HCT116 (cell line): Measurements from ENCODE around the gene GBF1. TPM values are rescaled to one million over a fixed set of nuclear protein-coding genes. Genes with fewer than 3 reads are reported as not detected.

Source experiments
- ATAC-seq: fragments of 200-7000 bp; cut with Tn5 transposase; 2 replicates; pipeline ENCODE4 v1.9.1; 2020; ENCODE audit warnings: mild to moderate bottlenecking, moderate library complexity
- BruUV-seq: library from RNA; stranded (reverse); fragments of 400-500 nt; replicated peaks from 2 replicates; lab custom pipeline; 2021; lab: Mats Ljungman, UMichigan
- CTCF ChIA-PET: fragments of 300-600 bp; sonication (Branson Sonifier 250); formaldehyde crosslinking; loops from one replicate; lab custom pipeline; 2021; ENCODE audit warnings: antibody characterized with exemption; lab: Charles Lee
- POLR2A ChIA-PET: fragments of 300-600, 350-600 bp; sonication (Branson Sonifier 250); formaldehyde crosslinking; loops from one replicate; lab custom pipeline; 2021; ENCODE audit warnings: antibody characterized with exemption; lab: Charles Lee
- RAD21 ChIA-PET, 2 experiments: fragments of 300-600 bp; sonication (Branson Sonifier 250); formaldehyde crosslinking; loops; one replicate each; lab custom pipeline; 2023; ENCODE audit warnings: low total read pairs in 2 of 2; ENCODE audit not compliant: uncharacterized antibody in 2 of 2, unreplicated experiment in 2 of 2, low non-redundant PET in 1 of 2; lab: Charles Lee
- DNase-seq: peaks from one replicate; pipeline ENCODE4 v3.0.0-alpha.2; 2010; ENCODE audit warnings: low read depth, low spot score
- H2AFZ ChIP-seq: fragments of 200-600 bp; shearing (Covaris generic), sonication (generic); 2 replicates; pipeline ENCODE4 v1.6.1; 2017; ENCODE audit warnings: low read depth, mixed run types, mixed read lengths, antibody characterized with exemption, low read length; ENCODE audit not compliant: poor library complexity, severe bottlenecking
- H3K27ac ChIP-seq: 2 replicates; pipeline ENCODE4 v1.5.1; 2012; ENCODE audit warnings: low read depth, low read length
- H3K27me3 ChIP-seq: fragments of 200-600 bp; sonication (generic); 2 replicates; pipeline ENCODE4 v1.6.1; 2016; ENCODE audit warnings: mixed run types, low read length, mixed read lengths; ENCODE audit not compliant: insufficient read depth
- H3K36me3 ChIP-seq, 2 experiments: fragments of 200-500 bp in 1 of 2; fragments of 200-600 bp in 1 of 2; sonication (Bioruptor generic) in 1 of 2; sonication (generic) in 1 of 2; 2 replicates each; pipeline versions ENCODE4 v1.5.1 to v1.6.1; 2014 to 2016; ENCODE audit warnings: low read length in 2 of 2, inconsistent platforms in 1 of 2, mixed read lengths in 1 of 2, mixed run types in 1 of 2; ENCODE audit not compliant: insufficient read depth in 2 of 2, control insufficient read depth in 1 of 2
- H3K4me1 ChIP-seq, 2 experiments: fragments of 200-600 bp in 1 of 2; sonication (generic) in 1 of 2; 2 replicates each; pipeline versions ENCODE4 v1.5.1 to v1.6.1; 2012 to 2017; ENCODE audit warnings: low read length in 2 of 2, inconsistent platforms in 1 of 2, mild to moderate bottlenecking in 1 of 2, mixed read lengths in 1 of 2, mixed run types in 1 of 2, moderate library complexity in 1 of 2; ENCODE audit not compliant: insufficient read depth in 2 of 2, control insufficient read depth in 1 of 2
- H3K4me2 ChIP-seq: fragments of 200-600 bp; sonication (generic); 2 replicates; pipeline ENCODE4 v1.6.1; 2017; ENCODE audit warnings: mixed run types, low read length, mixed read lengths
- H3K4me3 ChIP-seq, 2 experiments: fragments of 200-600 bp in 1 of 2; sonication (generic) in 1 of 2; replicated peaks in 1 of 2; 2 replicates each; pipeline ENCODE4 v1.5.1; 2011 to 2016; ENCODE audit warnings: low read length in 2 of 2, control low read depth in 1 of 2, low read depth in 1 of 2, mild to moderate bottlenecking in 1 of 2, mixed read lengths in 1 of 2, mixed run types in 1 of 2
- H3K79me2 ChIP-seq: fragments of 200-600 bp; sonication (generic); 2 replicates; pipeline ENCODE4 v1.6.1; 2017; ENCODE audit warnings: mild to moderate bottlenecking, mixed run types, low read length, moderate library complexity, mixed read lengths; ENCODE audit not compliant: insufficient read depth
- H3K9ac ChIP-seq: fragments of 200-600 bp; sonication (generic); 2 replicates; pipeline ENCODE4 v1.6.1; 2016; ENCODE audit warnings: low read length, mixed read lengths
- H3K9me2 ChIP-seq: fragments of 200-600 bp; sonication (generic), shearing (Covaris generic); 2 replicates; pipeline ENCODE4 v1.6.1; 2017; ENCODE audit warnings: mixed run types, mild to moderate bottlenecking, moderate library complexity; ENCODE audit not compliant: insufficient read depth
- H3K9me3 ChIP-seq, 2 experiments: fragments of 200-500 bp in 1 of 2; fragments of 200-600 bp in 1 of 2; sonication (Bioruptor generic) in 1 of 2; sonication (generic) in 1 of 2; 2 replicates each; pipeline ENCODE4 v1.6.1; 2014 to 2017; ENCODE audit warnings: low read length in 2 of 2, mixed read lengths in 2 of 2, inconsistent platforms in 1 of 2, low read depth in 1 of 2, mild to moderate bottlenecking in 1 of 2, mixed run types in 1 of 2, moderate library complexity in 1 of 2; ENCODE audit not compliant: control insufficient read depth in 1 of 2, insufficient read depth in 1 of 2
- H4K20me1 ChIP-seq: fragments of 200-600 bp; sonication (generic), shearing (Covaris generic); 2 replicates; pipeline ENCODE4 v1.6.1; 2017; ENCODE audit warnings: mixed run types, mild to moderate bottlenecking, moderate library complexity; ENCODE audit not compliant: insufficient read depth
- CBX3 ChIP-seq: IDR thresholded peaks from 2 replicates; pipeline ENCODE4 v1.6.1; 2012; ENCODE audit warnings: low read depth
- CEBPB ChIP-seq: IDR thresholded peaks from 2 replicates; pipeline ENCODE4 v1.6.1; 2012; ENCODE audit warnings: low read depth
- EZH2 ChIP-seq: fragments of 200-600 bp; sonication (generic); IDR thresholded peaks from 2 replicates; pipeline ENCODE4 v1.6.1; 2017; ENCODE audit warnings: antibody characterized with exemption, mixed run types
- EZH2phosphoT487 ChIP-seq: fragments of 200-600 bp; IDR thresholded peaks from 2 replicates; pipeline ENCODE4 v1.6.1; 2018; ENCODE audit warnings: antibody characterized with exemption, borderline replicate concordance
- FOSL1 ChIP-seq: IDR thresholded peaks from 2 replicates; pipeline ENCODE4 v1.6.1; 2012; ENCODE audit warnings: low read depth
- POLR2A ChIP-seq: IDR thresholded peaks from 2 replicates; pipeline ENCODE4 v1.7.0; 2011; ENCODE audit warnings: borderline replicate concordance; ENCODE audit not compliant: insufficient read depth, insufficient read length; ENCODE audit errors: extremely low read depth
- POLR2AphosphoS5 ChIP-seq: IDR thresholded peaks from 2 replicates; pipeline ENCODE4 v1.6.1; 2011; ENCODE audit warnings: mild to moderate bottlenecking, low read depth, low read length, moderate library complexity
- SP1 ChIP-seq: IDR thresholded peaks from 2 replicates; pipeline ENCODE4 v1.6.1; 2012; ENCODE audit warnings: low read depth
- TCF7L2 ChIP-seq: IDR thresholded peaks from 2 replicates; pipeline ENCODE4 v1.7.0; 2011; ENCODE audit warnings: borderline replicate concordance, inconsistent platforms; ENCODE audit not compliant: insufficient read depth, insufficient read length; ENCODE audit errors: extremely low read depth
- YY1 ChIP-seq: IDR thresholded peaks from 2 replicates; pipeline ENCODE4 v1.6.1; 2011; ENCODE audit warnings: low read length, low read depth, moderate library complexity, mild to moderate bottlenecking; ENCODE audit not compliant: insufficient replicate concordance; ENCODE audit errors: extremely low read depth
- ZBTB33 ChIP-seq: IDR thresholded peaks from 2 replicates; pipeline ENCODE4 v1.6.1; 2011; ENCODE audit warnings: mild to moderate bottlenecking, low read length, moderate library complexity; ENCODE audit not compliant: insufficient replicate concordance; ENCODE audit errors: extremely low read depth
- intact Hi-C: fragments of 100-400 bp; cut with micrococcal nuclease; formaldehyde crosslinking; loops from 2 replicates; pipeline ENCODE4 v1.10.0; 2022
- total RNA-seq: library from RNA; stranded (reverse); gene quantifications from one replicate; pipeline ENCODE4 v1.2.1, GENCODE V29; 2021; ENCODE audit not compliant: unreplicated experiment
- TF ChIP-seq, protein P1 (sequence below): IDR thresholded peaks from 2 replicates; pipeline ENCODE4 v1.6.1; 2012
- TF ChIP-seq, protein P2 (sequence below), 3 experiments: fragments of 200-600 bp in 1 of 3; sonication (generic) in 1 of 3; IDR thresholded peaks in 2 of 3; conservative IDR thresholded peaks in 1 of 3; 2 replicates each; pipeline ENCODE4 v1.5.1; 2012 to 2017; ENCODE audit warnings: low read depth in 2 of 3, low read length in 2 of 3, antibody characterized with exemption in 1 of 3, borderline replicate concordance in 1 of 3, control low read depth in 1 of 3, mild to moderate bottlenecking in 1 of 3, mixed read lengths in 1 of 3, mixed run types in 1 of 3, moderate library complexity in 1 of 3; ENCODE audit not compliant: insufficient read depth in 1 of 3
- TF ChIP-seq, protein P3 (sequence below): IDR thresholded peaks from 2 replicates; pipeline ENCODE4 v1.6.1; 2012; ENCODE audit warnings: low read depth

Gene GBF1
- total RNA-seq, 1 experiment from 2014 or later: 58.9 TPM

- peak overlapping the region; percentile 93 for H3K4me2 ChIP-seq
- H3K27ac ChIP-seq: peak overlapping the region; percentile 77
- CTCF ChIA-PET: interaction anchor here (1.0 to 4.7 kb wide), 13 partner anchors 11 to 639 kb away, joined by 3 to 98 read pairs (median 9); partner anchors contain the start of genes C10orf95, CUEDC2, NFKB2 and SUFU
- RAD21 ChIA-PET: interaction anchor here (1.0 to 1.6 kb wide), 4 partner anchors 25 to 190 kb away, joined by 3 to 7 read pairs (median 4); partner anchors contain the start of genes ACTR1A (in 1 of the 2) and NFKB2 (in 1 of the 2)
- BruUV-seq: TSS peak; percentile 42
- peak overlapping the region; percentile 37 for H2AFZ ChIP-seq
- TF ChIP-seq TCF7L2: no peak
- TF ChIP-seq CEBPB: no peak
- TF ChIP-seq CBX3: no peak
- no peak for TF ChIP-seq FOSL1
- TF ChIP-seq, protein P1, sequence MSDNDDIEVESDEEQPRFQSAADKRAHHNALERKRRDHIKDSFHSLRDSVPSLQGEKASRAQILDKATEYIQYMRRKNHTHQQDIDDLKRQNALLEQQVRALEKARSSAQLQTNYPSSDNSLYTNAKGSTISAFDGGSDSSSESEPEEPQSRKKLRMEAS: no peak
- TF ChIP-seq, protein P2, sequence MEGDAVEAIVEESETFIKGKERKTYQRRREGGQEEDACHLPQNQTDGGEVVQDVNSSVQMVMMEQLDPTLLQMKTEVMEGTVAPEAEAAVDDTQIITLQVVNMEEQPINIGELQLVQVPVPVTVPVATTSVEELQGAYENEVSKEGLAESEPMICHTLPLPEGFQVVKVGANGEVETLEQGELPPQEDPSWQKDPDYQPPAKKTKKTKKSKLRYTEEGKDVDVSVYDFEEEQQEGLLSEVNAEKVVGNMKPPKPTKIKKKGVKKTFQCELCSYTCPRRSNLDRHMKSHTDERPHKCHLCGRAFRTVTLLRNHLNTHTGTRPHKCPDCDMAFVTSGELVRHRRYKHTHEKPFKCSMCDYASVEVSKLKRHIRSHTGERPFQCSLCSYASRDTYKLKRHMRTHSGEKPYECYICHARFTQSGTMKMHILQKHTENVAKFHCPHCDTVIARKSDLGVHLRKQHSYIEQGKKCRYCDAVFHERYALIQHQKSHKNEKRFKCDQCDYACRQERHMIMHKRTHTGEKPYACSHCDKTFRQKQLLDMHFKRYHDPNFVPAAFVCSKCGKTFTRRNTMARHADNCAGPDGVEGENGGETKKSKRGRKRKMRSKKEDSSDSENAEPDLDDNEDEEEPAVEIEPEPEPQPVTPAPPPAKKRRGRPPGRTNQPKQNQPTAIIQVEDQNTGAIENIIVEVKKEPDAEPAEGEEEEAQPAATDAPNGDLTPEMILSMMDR (IDR thresholded peaks at IDR 0.05 in 2 of 3, conservative IDR thresholded peaks at IDR 0.05 in 1 of 3; ENCODE audit: borderline replicate concordance in 1 of 3, insufficient read depth in 1 of 3, low read depth in 2 of 3, low read length in 2 of 3): no peak
- TF ChIP-seq YY1: no peak
- no peak for TF ChIP-seq ZBTB33
- no peak for TF ChIP-seq POLR2AphosphoS5
- TF ChIP-seq, protein P3, sequence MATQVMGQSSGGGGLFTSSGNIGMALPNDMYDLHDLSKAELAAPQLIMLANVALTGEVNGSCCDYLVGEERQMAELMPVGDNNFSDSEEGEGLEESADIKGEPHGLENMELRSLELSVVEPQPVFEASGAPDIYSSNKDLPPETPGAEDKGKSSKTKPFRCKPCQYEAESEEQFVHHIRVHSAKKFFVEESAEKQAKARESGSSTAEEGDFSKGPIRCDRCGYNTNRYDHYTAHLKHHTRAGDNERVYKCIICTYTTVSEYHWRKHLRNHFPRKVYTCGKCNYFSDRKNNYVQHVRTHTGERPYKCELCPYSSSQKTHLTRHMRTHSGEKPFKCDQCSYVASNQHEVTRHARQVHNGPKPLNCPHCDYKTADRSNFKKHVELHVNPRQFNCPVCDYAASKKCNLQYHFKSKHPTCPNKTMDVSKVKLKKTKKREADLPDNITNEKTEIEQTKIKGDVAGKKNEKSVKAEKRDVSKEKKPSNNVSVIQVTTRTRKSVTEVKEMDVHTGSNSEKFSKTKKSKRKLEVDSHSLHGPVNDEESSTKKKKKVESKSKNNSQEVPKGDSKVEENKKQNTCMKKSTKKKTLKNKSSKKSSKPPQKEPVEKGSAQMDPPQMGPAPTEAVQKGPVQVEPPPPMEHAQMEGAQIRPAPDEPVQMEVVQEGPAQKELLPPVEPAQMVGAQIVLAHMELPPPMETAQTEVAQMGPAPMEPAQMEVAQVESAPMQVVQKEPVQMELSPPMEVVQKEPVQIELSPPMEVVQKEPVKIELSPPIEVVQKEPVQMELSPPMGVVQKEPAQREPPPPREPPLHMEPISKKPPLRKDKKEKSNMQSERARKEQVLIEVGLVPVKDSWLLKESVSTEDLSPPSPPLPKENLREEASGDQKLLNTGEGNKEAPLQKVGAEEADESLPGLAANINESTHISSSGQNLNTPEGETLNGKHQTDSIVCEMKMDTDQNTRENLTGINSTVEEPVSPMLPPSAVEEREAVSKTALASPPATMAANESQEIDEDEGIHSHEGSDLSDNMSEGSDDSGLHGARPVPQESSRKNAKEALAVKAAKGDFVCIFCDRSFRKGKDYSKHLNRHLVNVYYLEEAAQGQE: no peak
- no peak for TF ChIP-seq EZH2phosphoT487
- no peak for TF ChIP-seq POLR2A
- no peak for TF ChIP-seq EZH2
- TF ChIP-seq SP1: no peak
- TF ChIP-seq, all 23 proteins: peak for 0
- ATAC-seq: no peak
- H3K4me3 ChIP-seq: peak overlapping the region; percentile 87 to 94
- no peaks in the 10 kb centered on the region for H3K9me2 ChIP-seq
- no peak for DNase-seq
- POLR2A ChIA-PET: interaction anchor here (1.0 to 4.2 kb wide), 11 partner anchors 11 to 222 kb away, joined by 3 to 47 read pairs (median 7); partner anchors contain the start of genes C10orf95 and CUEDC2
- peaks cover 11% of the 10 kb centered on the region for H3K79me2 ChIP-seq
- H3K9ac ChIP-seq: peak overlapping the region; percentile 87
- peaks cover 15 to 33% of the 10 kb centered on the region in 2 experiments; a peak in 3 of 4 replicates for H3K4me1 ChIP-seq
- intact Hi-C loops: loop anchor here (2.0 to 5.0 kb wide), 2 partner anchors 42 to 59 kb away; no protein-coding TSS in a partner anchor
- H3K9me3 ChIP-seq: no peaks in the 10 kb centered on the region
- no peaks in the 10 kb centered on the region for H3K27me3 ChIP-seq
- peaks cover 0 to 11% of the 10 kb centered on the region in 2 experiments; a peak in 1 of 4 replicates for H3K36me3 ChIP-seq
- H4K20me1 ChIP-seq: no peaks in the 10 kb centered on the region
These were observed 174.9 kb downstream of the GBF1 start for GRCh38 chr10:102420181-102420713.
